HL-60 (cell line): Measurements from ENCODE around the gene PRIMPOL.

ENCODE experiments used
- DNase-seq, 2 experiments: peaks; one replicate each; pipeline ENCODE4 v3.0.0-alpha.2; 2010 to 2020; ENCODE audit warnings: low read depth in 1 of 2, low spot score in 1 of 2
- H3K27ac ChIP-seq: fragments of 250-450 bp; sonication (Bioruptor Pico); replicated peaks from 2 replicates; pipeline ENCODE4 v1.5.1; 2020; ENCODE audit warnings: mild to moderate bottlenecking, moderate library complexity
- H3K27me3 ChIP-seq: fragments of 250-450 bp; sonication (Bioruptor Pico); 2 replicates; pipeline ENCODE4 v1.5.1; 2021; ENCODE audit warnings: mild to moderate bottlenecking, moderate library complexity; ENCODE audit not compliant: insufficient read depth, poor library complexity, severe bottlenecking
- H3K4me3 ChIP-seq: replicated peaks from 2 replicates; pipeline ENCODE4 v1.5.1; 2011; ENCODE audit warnings: mild to moderate bottlenecking, control low read depth, low read length; ENCODE audit not compliant: insufficient read depth
- GABPA ChIP-seq: IDR thresholded peaks from 2 replicates; pipeline ENCODE4 v1.6.1; 2012; ENCODE audit warnings: low read depth
- POLR2AphosphoS5 ChIP-seq: IDR thresholded peaks from 2 replicates; pipeline ENCODE4 v1.6.1; 2012; ENCODE audit warnings: low read depth
- SPI1 ChIP-seq: IDR thresholded peaks from 2 replicates; pipeline ENCODE4 v1.6.1; 2012; ENCODE audit warnings: low read depth, mild to moderate bottlenecking, borderline replicate concordance
- TF ChIP-seq, protein P1 (sequence below): IDR thresholded peaks from 2 replicates; pipeline ENCODE4 v1.6.1; 2012; ENCODE audit warnings: low read depth; ENCODE audit not compliant: insufficient replicate concordance
- TF ChIP-seq, protein P2 (sequence below): IDR thresholded peaks from one replicate; pipeline ENCODE4 v1.5.1; 2011; ENCODE audit warnings: low read length, control low read depth, inconsistent platforms; ENCODE audit not compliant: insufficient read depth

The PRIMPOL gene

DNA sequence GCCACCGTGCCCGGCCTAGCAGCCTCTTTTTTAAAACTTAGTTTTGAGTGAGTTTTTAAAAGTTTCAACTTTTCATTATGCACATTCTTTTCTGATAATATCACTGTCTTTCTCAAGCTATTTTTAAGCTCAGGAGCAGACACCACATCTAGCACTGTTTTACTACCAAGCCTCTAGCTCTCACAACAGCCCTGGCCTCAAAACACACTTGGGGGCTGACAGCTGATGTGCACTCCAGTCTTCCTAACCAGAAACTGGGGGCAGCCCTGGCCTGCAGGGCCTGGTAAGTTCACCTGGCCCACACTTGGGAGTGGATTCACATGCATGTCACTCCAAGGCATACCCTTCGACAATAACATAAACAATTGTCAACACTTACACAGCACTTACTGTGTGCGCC, 50.4 kb downstream of the PRIMPOL start:
- TF ChIP-seq, protein P1, sequence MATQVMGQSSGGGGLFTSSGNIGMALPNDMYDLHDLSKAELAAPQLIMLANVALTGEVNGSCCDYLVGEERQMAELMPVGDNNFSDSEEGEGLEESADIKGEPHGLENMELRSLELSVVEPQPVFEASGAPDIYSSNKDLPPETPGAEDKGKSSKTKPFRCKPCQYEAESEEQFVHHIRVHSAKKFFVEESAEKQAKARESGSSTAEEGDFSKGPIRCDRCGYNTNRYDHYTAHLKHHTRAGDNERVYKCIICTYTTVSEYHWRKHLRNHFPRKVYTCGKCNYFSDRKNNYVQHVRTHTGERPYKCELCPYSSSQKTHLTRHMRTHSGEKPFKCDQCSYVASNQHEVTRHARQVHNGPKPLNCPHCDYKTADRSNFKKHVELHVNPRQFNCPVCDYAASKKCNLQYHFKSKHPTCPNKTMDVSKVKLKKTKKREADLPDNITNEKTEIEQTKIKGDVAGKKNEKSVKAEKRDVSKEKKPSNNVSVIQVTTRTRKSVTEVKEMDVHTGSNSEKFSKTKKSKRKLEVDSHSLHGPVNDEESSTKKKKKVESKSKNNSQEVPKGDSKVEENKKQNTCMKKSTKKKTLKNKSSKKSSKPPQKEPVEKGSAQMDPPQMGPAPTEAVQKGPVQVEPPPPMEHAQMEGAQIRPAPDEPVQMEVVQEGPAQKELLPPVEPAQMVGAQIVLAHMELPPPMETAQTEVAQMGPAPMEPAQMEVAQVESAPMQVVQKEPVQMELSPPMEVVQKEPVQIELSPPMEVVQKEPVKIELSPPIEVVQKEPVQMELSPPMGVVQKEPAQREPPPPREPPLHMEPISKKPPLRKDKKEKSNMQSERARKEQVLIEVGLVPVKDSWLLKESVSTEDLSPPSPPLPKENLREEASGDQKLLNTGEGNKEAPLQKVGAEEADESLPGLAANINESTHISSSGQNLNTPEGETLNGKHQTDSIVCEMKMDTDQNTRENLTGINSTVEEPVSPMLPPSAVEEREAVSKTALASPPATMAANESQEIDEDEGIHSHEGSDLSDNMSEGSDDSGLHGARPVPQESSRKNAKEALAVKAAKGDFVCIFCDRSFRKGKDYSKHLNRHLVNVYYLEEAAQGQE = no peak
- no peak for TF ChIP-seq POLR2AphosphoS5
- TF ChIP-seq, protein P2, sequence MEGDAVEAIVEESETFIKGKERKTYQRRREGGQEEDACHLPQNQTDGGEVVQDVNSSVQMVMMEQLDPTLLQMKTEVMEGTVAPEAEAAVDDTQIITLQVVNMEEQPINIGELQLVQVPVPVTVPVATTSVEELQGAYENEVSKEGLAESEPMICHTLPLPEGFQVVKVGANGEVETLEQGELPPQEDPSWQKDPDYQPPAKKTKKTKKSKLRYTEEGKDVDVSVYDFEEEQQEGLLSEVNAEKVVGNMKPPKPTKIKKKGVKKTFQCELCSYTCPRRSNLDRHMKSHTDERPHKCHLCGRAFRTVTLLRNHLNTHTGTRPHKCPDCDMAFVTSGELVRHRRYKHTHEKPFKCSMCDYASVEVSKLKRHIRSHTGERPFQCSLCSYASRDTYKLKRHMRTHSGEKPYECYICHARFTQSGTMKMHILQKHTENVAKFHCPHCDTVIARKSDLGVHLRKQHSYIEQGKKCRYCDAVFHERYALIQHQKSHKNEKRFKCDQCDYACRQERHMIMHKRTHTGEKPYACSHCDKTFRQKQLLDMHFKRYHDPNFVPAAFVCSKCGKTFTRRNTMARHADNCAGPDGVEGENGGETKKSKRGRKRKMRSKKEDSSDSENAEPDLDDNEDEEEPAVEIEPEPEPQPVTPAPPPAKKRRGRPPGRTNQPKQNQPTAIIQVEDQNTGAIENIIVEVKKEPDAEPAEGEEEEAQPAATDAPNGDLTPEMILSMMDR = no peak
- no peak for TF ChIP-seq GABPA
- no peak for TF ChIP-seq SPI1
- DNase-seq = no peak
- H3K27ac ChIP-seq = no peak overlapping the region
- H3K4me3 ChIP-seq = no peak overlapping the region
- H3K27me3 ChIP-seq = no peaks in the 10 kb centered on the region

DNA sequence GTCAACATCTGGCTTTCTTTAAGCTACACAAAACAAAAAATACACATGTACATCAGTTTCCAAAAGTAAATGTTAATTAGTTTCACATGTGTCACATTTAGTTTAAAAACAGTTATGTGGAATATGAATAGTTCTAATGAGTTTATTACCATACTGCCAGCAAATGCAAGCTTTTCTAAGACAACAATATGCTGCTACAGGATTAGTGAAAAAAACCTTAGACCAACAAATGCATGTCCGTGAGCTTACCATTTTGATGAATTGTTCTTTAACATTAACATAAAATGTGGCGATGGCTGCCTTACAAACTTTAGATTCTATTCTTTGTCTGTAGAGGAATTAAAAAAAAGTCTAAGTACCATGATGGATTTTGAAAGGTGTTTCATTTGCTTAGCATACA, 52.6 kb downstream of the PRIMPOL start:
- H3K27me3 ChIP-seq = no peaks in the 10 kb centered on the region
- TF ChIP-seq SPI1 = no peak

DNA sequence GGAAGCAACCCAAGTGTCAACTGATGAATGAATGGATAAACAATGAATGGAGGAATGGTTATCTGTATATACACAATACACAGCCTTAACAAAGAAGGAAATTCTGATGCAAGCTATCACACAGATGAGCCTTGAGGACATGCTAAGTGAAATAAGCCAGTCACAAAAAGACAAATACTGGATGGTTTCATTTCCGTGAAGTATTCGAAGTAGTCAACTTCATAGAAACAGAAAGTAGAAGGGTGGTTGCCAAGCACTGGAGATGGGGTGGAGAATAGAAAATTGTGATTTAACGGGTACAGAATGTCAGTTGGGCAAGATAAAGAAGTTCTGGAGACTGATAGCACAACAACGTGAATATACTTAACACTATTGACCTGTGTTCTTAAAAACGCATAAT, 56.2 kb downstream of the PRIMPOL start:
- no peak overlapping the region for H3K27ac ChIP-seq
- no peak for DNase-seq

More for the DNA sequence above, 52.6 kb downstream of the PRIMPOL start:
- Histone ChIP-seq H3K4me3 (no peak overlapping the region), H3K27ac (no peak overlapping the region)
- DNase-seq = no peak

DNA sequence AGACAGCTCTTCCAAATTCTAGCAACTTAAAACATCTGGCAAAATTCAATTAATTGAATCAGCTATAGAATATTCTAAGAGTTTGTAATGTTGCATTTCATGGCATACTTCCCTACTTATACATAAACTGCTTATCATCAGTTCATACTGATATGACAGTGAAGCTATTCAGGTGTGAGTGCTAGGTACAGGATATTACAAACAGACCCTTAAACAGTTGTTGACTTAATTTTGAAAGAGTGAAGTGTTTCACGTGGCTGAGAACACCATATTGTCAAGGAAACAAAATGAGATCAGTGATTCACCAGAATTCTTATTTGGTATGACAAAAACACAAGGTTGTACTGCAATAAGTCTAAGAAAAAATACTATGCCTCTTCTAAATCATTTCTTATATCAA, 56.9 kb downstream of the PRIMPOL start:
- no peak overlapping the region for H3K27ac ChIP-seq
- no peak for DNase-seq
- no peaks in the 10 kb centered on the region for H3K27me3 ChIP-seq
- TF ChIP-seq SPI1 = no peak
- TF ChIP-seq, protein P2 = no peak
- TF ChIP-seq, protein P1 = no peak
- TF ChIP-seq POLR2AphosphoS5 = no peak
- H3K4me3 ChIP-seq = no peak overlapping the region

More for the DNA sequence above, 56.2 kb downstream of the PRIMPOL start:
- Histone ChIP-seq H3K4me3 (no peak overlapping the region), H3K27me3 (no peaks in the 10 kb centered on the region)
- TF ChIP-seq, protein P2 = no peak
- TF ChIP-seq GABPA = no peak
- no peak for TF ChIP-seq SPI1
- TF ChIP-seq POLR2AphosphoS5 = no peak
- TF ChIP-seq, protein P1 = no peak
